IPS-20b (cell line): ENCODE results near the gene DBR1.

Experiments
- H3K27ac ChIP-seq: one replicate; pipeline ENCODE4 v1.5.1; 2013; ENCODE audit warnings: low read length
- H3K27me3 ChIP-seq: 2 replicates; pipeline ENCODE4 v1.6.1; 2013; ENCODE audit warnings: mild to moderate bottlenecking, low read length, inconsistent platforms; ENCODE audit not compliant: insufficient read depth
- H3K36me3 ChIP-seq: 2 replicates; pipeline ENCODE4 v1.6.1; 2013; ENCODE audit warnings: low read depth, mild to moderate bottlenecking, inconsistent platforms, low read length, moderate library complexity; ENCODE audit not compliant: insufficient read depth
- H3K4me1 ChIP-seq: 2 replicates; pipeline ENCODE4 v1.6.1; 2013; ENCODE audit warnings: mild to moderate bottlenecking, control low read depth, inconsistent platforms, low read length, moderate library complexity; ENCODE audit not compliant: insufficient read depth
- H3K4me3 ChIP-seq: 2 replicates; pipeline ENCODE4 v1.5.1; 2013; ENCODE audit warnings: mild to moderate bottlenecking, low read length, inconsistent platforms
- H3K9ac ChIP-seq: 2 replicates; pipeline ENCODE4 v1.6.1; 2013; ENCODE audit warnings: low read depth, mild to moderate bottlenecking, inconsistent platforms, low read length, moderate library complexity
- H3K9me3 ChIP-seq: 2 replicates; pipeline ENCODE4 v1.6.1; 2013; ENCODE audit warnings: mild to moderate bottlenecking, low read depth, low read length, inconsistent platforms; ENCODE audit not compliant: insufficient read depth

DBR1 gene, protein sequence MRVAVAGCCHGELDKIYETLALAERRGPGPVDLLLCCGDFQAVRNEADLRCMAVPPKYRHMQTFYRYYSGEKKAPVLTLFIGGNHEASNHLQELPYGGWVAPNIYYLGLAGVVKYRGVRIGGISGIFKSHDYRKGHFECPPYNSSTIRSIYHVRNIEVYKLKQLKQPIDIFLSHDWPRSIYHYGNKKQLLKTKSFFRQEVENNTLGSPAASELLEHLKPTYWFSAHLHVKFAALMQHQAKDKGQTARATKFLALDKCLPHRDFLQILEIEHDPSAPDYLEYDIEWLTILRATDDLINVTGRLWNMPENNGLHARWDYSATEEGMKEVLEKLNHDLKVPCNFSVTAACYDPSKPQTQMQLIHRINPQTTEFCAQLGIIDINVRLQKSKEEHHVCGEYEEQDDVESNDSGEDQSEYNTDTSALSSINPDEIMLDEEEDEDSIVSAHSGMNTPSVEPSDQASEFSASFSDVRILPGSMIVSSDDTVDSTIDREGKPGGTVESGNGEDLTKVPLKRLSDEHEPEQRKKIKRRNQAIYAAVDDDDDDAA

DNA sequence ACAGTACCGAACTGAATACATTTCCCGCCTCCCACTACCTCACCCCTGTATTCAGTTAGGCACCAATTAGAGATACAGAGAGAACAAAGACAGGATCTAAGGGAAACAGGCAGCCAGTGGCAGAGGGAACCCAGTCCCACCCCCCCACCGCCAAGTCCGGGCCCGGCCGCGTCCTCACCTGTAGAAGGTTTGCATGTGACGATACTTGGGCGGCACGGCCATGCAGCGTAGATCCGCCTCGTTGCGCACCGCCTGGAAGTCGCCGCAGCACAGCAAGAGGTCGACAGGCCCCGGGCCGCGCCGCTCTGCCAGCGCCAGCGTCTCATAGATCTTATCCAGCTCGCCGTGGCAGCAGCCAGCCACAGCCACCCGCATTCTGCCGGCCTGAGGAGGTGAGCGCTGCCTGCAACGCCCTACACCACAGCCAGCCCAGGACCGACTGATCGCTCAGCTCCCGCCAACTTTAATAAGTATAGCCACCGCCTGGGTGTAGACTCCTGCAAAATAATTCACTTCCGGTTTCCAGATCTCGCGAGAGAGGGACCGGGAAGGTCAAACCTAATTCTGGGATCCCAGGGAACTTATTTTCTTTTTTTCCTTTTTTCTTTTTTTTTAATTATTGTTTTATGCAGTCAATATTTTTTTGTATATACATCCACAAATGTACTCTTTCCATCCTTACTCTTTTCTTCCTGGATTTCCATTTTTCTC lies at the start of gene DBR1:
DBR1 (minus strand) TSS at position 501 of the 711 bp plus-strand sequence; CDS start at position 375, 126 bp downstream.
- H3K9ac ChIP-seq, result peak within 1 kb of the TSS; percentile 89
- H3K27me3 ChIP-seq, result no peaks in the 10 kb centered on the region
- peaks cover 34% of the 10 kb centered on the region for H3K36me3 ChIP-seq
- peak within 1 kb of the TSS; percentile 80 for H3K4me3 ChIP-seq
- no peaks in the 10 kb centered on the region for H3K9me3 ChIP-seq
- 0 out of 2 replicates have a peak, but pooled peaks cover 4% of the 10 kb centered on the region for H3K4me1 ChIP-seq
- peak within 1 kb of the TSS; percentile 62 for H3K27ac ChIP-seq

DNA sequence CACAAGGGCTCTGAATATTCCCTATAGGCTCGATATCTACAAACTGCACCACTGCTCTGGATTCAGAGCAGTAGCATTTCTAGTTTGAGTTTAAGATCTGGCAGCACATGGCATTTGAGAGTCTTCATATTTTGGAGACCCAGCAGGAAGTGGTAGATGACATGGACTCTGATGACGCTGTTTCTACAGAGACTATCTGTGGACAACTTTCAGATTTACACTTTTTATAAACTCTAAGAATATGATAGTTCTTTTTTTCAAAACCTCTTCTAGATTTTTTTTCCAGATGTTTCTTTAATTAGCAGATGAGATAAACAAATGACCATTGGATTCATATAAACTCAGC lies 48.2 kb upstream of the DBR1 start:
- Histone ChIP-seq H3K36me3 (peaks cover 62% of the 10 kb centered on the region), H3K9ac (no peak overlapping the region), H3K9me3 (no peaks in the 10 kb centered on the region), H3K4me1 (peaks cover 3% of the 10 kb centered on the region; the same call in 1 of the 2 replicates), H3K27ac (no peak overlapping the region), H3K27me3 (no peaks in the 10 kb centered on the region), H3K4me3 (no peak overlapping the region)

DNA sequence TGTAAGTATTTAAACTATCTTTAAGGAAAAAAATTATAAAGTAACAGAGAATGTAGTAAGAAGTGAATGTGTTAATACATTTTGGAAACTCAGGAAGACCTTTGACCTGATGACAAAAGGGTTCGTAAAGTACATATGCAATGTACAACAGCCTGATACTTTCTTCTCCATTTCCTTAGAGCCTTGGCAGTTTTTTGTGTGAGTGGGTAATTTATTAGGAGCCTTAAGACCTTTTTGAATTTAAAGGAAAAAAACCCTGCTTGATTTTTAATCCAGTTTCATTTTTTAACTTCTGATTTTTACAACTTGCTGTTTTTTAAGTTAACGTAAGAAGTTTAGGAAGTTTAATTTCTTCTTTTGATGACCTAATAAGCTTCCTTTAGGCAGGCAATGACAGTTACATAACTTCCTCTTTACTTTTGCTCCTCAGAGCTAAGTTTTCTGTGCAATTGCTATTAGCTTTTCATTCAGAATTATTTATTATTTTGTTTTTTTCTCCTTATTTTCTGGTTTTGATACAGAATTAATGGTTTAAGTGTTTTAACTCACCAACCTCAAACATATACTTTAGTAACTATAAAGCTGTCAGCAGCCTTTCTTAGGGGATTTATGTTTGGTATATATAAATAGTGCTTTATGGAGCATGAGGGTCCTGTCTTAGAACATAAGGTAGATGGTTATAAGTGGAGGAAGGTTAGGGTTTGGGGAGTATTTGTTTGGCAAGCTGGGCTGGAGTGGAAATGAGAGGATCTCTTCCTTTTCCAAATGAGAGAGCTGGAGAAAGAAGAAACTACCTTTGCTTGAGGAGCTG lies 47.6 kb upstream of the DBR1 start:
- Histone ChIP-seq H3K27me3 (no peaks in the 10 kb centered on the region), H3K36me3 (peaks cover 56% of the 10 kb centered on the region), H3K27ac (no peak overlapping the region), H3K9me3 (no peaks in the 10 kb centered on the region), H3K9ac (no peak overlapping the region), H3K4me1 (peaks cover 3% of the 10 kb centered on the region; the same call in 1 of the 2 replicates), H3K4me3 (no peak overlapping the region)

DNA sequence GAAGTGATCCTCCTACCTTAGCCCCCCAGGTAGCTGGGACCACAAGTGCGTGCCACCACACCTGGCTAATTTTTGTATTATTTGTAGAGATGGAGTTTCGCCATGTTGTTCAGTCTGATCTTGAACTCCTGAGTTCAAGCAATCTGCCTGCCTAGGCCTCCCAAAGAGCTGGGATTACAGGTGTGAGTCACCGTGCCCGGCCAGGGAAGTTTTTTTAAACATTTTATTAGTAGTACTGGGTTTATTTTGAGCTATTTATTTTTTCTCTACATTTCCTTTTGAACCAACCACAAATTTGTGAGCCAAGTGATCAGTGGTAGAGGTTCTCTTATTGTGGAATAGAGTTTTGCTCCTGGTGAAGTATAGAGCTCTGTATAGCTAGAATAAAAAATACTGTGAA lies 46.1 kb upstream of the DBR1 start:
- no peak overlapping the region for H3K9ac ChIP-seq
- H3K27me3 ChIP-seq, result no peaks in the 10 kb centered on the region
- H3K4me3 ChIP-seq, result no peak overlapping the region
- peaks cover 3% of the 10 kb centered on the region; the same call in 1 of the 2 replicates for H3K4me1 ChIP-seq
- no peaks in the 10 kb centered on the region for H3K9me3 ChIP-seq
- H3K36me3 ChIP-seq, result peaks cover 46% of the 10 kb centered on the region
- no peak overlapping the region for H3K27ac ChIP-seq

DNA sequence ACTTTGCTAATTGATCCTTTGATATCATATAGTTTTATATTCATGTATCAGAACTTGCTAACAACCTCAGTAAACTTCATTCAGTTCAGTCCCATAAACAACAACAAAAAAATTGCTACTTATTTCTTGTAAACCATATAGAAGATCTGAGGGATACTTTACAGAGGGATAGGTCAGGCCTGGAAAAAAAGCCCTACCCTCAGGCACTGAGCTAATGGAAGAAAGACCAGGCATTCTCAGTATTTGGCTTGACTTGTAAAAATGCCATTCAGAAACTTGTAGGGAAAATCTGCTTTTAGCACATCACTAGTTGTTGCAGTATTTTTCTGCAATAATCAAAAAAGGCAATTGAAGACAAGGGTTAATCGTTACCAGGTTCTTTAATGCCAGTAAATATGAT lies 45.5 kb upstream of the DBR1 start:
- Histone ChIP-seq H3K27me3 (no peaks in the 10 kb centered on the region), H3K9me3 (no peaks in the 10 kb centered on the region), H3K4me3 (no peak overlapping the region), H3K27ac (no peak overlapping the region), H3K9ac (no peak overlapping the region), H3K4me1 (peaks cover 3% of the 10 kb centered on the region; the same call in 1 of the 2 replicates), H3K36me3 (peaks cover 40% of the 10 kb centered on the region)

DNA sequence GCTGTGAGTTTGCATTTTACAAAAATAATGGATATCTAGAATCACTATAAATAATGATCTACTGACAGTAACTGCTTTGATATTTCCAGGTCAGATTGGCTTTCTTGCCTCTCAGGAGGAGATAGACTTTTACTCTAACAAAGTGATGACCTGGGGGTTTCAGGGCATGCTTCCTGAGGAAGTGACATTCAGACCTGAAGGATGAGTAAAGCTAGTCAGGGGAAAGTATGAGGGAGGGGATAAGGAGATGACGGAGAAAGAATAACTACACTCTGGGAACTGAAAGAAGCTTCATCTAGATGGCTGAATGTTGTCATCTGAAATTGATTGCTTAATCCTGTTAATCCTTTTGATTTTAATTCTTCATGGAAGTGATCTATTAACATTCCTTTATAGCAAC lies 44.5 kb upstream of the DBR1 start:
- no peaks in the 10 kb centered on the region for H3K27me3 ChIP-seq
- peaks cover 3% of the 10 kb centered on the region; the same call in 1 of the 2 replicates for H3K4me1 ChIP-seq
- H3K4me3 ChIP-seq, result no peak overlapping the region
- H3K9me3 ChIP-seq, result no peaks in the 10 kb centered on the region
- H3K27ac ChIP-seq, result no peak overlapping the region
- H3K9ac ChIP-seq, result no peak overlapping the region
- H3K36me3 ChIP-seq, result peaks cover 31% of the 10 kb centered on the region

DNA sequence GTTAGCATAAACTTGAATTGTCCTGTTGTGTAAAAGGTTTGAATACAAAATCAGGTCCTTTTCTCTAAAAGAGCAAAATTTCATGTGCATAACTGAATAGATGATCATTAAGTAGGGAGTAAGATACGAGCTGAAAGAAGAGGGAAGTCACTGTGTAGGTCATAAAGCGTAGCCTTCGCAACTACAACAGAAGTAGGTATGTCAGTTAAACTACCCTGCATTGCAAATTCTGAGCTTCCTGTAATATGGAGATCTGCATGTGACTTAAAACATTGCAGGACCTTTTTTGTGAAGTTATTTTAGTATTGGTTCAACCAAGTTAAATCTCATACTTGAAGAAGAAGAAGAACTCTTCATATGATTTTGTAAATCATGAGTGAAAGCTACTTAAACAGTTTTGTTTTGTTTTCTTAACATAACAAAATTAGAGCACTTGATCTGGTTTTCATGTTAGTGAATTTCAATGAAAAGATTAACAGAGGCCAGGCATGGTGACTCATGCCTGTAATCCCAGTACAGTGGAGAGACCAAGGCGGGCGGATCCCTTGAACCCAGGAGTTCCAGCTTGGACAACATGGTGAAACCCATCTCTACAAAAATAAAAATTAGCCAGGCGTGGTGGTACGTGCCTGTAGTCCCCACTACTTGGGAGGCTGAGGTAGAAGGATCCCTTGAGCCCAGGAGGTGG lies 38.8 kb upstream of the DBR1 start:
- Histone ChIP-seq H3K27me3 (no peaks in the 10 kb centered on the region), H3K9ac (no peak overlapping the region), H3K4me3 (no peak overlapping the region), H3K36me3 (peaks cover 14% of the 10 kb centered on the region), H3K9me3 (no peaks in the 10 kb centered on the region), H3K4me1 (peaks cover 22% of the 10 kb centered on the region; the same call in 1 of the 2 replicates), H3K27ac (no peak overlapping the region)

DNA sequence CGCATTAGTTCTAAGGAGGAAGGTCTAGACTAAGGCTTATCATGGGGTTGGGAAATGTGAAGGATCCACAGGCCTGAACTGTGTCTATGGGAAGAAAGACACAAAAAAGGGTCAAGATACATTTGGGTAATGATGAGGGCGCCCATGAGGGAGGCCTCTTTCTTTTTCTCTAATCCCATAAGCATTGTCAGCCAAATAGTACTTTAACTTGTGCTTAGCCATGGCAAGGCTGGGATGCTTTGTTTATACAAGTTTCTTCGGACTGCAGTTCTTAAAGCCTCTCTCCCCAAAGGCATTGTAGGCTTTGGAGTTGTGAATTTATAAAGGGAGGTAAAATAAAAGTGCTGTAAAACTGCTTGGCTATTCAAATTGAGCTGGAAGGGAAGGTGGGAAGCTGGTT lies 35.8 kb upstream of the DBR1 start:
- Histone ChIP-seq H3K27ac (no peak overlapping the region), H3K27me3 (no peaks in the 10 kb centered on the region), H3K9ac (no peak overlapping the region), H3K36me3 (peaks cover 14% of the 10 kb centered on the region), H3K4me1 (peaks cover 26% of the 10 kb centered on the region; the same call in 1 of the 2 replicates), H3K4me3 (no peak overlapping the region), H3K9me3 (no peaks in the 10 kb centered on the region)

DNA sequence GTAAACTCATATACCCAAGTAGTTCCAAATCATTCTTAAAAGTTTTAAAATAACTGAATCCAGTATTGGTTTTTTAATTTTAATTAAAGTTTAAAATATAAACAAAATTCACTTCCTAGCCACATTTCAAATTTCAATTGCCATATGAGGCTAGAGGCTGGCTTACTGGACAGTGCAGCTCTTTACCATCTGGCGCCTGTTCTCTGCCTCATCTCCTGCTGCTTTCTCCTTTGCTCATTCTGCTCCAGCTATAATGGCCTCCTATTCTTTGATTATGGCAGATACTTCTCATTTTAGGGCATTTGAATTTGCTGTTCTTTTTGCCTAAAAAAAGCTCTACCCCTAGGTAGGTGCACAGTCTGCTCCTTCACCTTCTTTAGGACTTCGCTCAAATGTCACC lies 31.5 kb upstream of the DBR1 start:
- H3K4me3 ChIP-seq, result no peak overlapping the region
- peaks cover 34% of the 10 kb centered on the region for H3K4me1 ChIP-seq
- H3K36me3 ChIP-seq, result no peaks in the 10 kb centered on the region
- no peaks in the 10 kb centered on the region for H3K27me3 ChIP-seq
- H3K9me3 ChIP-seq, result no peaks in the 10 kb centered on the region
- no peak overlapping the region for H3K9ac ChIP-seq
- no peak overlapping the region for H3K27ac ChIP-seq

DNA sequence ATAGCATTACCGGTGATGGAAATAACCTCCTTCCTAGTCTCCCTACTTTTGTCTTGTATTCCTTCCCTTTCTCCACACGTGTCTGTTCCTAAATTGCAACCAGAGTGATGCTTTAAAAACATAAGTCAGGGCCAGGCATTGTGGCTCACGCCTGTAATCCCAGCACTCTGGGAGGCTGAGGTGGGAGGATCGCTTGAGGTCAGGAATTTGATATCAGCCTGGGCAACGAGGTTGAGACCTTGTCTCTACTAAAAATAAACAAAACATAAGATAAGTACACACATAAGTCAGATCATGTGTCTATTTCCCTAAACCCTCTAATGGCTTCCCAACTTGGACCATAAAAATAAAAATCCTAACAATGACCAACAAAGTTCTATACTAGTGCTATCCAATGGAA lies 30.8 kb upstream of the DBR1 start:
- no peak overlapping the region for H3K9ac ChIP-seq
- no peak overlapping the region for H3K4me3 ChIP-seq
- no peaks in the 10 kb centered on the region for H3K9me3 ChIP-seq
- no peaks in the 10 kb centered on the region for H3K27me3 ChIP-seq
- H3K27ac ChIP-seq, result no peak overlapping the region
- H3K4me1 ChIP-seq, result peaks cover 30% of the 10 kb centered on the region
- no peaks in the 10 kb centered on the region for H3K36me3 ChIP-seq

DNA sequence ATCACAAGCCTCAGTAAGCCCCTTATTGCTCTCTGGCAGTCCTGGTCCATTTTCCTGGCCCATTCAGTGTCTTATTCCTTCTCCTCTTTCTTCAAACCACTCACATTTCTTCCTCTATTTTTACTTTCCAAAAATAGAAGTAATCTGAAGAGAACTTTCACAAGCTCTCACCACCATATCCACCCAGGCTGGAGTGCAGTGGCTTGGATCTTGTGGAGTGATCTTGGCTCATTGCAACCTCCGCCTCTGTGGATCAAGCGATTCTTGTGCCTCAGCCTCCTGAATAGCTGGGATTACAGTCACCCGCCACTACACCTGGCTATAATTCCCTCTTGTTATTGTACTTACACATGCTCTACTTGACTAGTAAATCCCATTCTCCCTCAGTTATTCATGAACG lies 29.2 kb upstream of the DBR1 start:
- no peaks in the 10 kb centered on the region for H3K9me3 ChIP-seq
- no peaks in the 10 kb centered on the region for H3K36me3 ChIP-seq
- H3K27me3 ChIP-seq, result no peaks in the 10 kb centered on the region
- H3K27ac ChIP-seq, result no peak overlapping the region
- peaks cover 19% of the 10 kb centered on the region for H3K4me1 ChIP-seq
- H3K4me3 ChIP-seq, result no peak overlapping the region
- H3K9ac ChIP-seq, result no peak overlapping the region
